Erythroblast (primary cell): ENCODE measurements around the gene CACNB4.

Experiments
- GATA1 ChIP-seq: IDR thresholded peaks from 2 replicates; pipeline ENCODE4 v1.6.1; 2011; ENCODE audit warnings: low read depth, mild to moderate bottlenecking, control low read depth, low read length, moderate library complexity
- POLR2A ChIP-seq: IDR thresholded peaks from 2 replicates; pipeline ENCODE4 v1.6.1; 2011; ENCODE audit warnings: mild to moderate bottlenecking, low read length

DNA sequence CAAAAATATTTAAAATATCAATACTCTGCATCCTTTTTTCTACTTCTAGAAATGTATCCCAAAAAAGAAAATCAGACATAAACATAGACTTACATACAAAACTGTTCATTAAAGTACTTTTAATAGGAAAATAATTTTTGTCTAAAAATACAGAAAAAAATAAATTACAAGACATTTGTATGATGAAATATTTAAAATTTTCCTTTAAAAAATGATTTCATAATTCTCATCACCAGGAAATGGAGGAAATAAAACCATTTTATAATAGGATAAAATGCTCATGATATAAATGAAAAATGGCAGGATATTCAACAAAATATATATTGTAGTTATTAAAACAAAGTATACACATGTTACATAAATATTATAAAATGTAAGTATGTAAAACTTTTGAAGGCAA lies 295.0 kb downstream of the CACNB4 start:
- no peak for TF ChIP-seq POLR2A
- no peak for TF ChIP-seq GATA1
